ENCODE measurements around the gene PAK6. TPM values are rescaled to one million over a fixed set of nuclear protein-coding genes. Genes with fewer than 3 reads are reported as not detected.

The PAK6 gene
- total RNA-seq, 4 donors from 2014 or later: 0.33 to 0.52 (median 0.45) TPM; not detected in 1

DNA sequence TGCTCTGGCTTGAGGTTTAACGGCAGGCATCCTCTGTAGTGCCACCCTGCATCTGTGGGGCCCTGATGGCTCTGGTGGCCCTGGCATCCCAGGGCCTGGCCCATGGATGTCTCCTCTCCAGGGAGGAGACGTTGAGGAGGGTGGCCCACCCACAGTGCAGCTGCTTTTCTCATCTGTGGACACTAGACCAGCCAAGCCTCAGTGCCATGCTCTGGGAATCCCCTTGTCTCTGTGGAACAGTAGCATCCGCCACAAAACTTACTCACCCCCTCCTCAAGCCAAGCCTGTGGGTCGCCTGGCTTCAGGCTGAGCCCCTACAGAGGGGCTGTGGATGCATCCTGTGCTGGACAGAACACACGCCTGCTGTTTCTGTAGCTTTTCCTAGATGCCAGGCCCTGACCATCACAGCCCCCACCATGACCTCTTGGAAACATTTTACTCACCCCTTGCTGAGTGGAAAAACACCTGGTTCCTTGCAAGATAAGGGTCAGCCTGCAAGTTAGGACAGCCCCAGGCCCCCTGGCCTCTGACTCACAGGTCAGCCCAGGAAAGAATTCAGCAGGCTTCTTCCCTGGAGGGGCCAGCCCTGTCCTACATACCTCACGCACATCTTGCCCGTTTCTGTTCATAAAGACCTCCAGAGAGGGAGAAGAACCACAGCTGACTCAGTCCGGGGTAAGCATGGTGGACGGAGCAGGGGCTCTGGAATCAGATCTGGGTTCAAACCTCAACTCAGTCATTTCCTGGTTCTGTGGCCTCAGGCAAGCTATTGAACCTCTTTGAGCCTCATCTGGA, 19.0 kb downstream of the PAK6 start:
- no peak for DNase-seq (ENCODE audit: extremely low spot score)
- H3K4me1 ChIP-seq: peaks cover 9 to 13% (median 9%) of the 10 kb centered on the region in 4 donors
- no peaks in the 10 kb centered on the region for H3K9me3 ChIP-seq
- WGBS: 87% methylated on average over 9 of the region's 9 CpGs
- H3K36me3 ChIP-seq: no peaks in the 10 kb centered on the region
- TF ChIP-seq POLR2AphosphoS5 (IDR thresholded peaks at IDR 0.05) (no peak), EP300 (IDR thresholded peaks at IDR 0.05) (no peak), POLR2A (IDR thresholded peaks at IDR 0.05; ENCODE audit: low read depth) (no peak)
- TF ChIP-seq, protein P1, sequence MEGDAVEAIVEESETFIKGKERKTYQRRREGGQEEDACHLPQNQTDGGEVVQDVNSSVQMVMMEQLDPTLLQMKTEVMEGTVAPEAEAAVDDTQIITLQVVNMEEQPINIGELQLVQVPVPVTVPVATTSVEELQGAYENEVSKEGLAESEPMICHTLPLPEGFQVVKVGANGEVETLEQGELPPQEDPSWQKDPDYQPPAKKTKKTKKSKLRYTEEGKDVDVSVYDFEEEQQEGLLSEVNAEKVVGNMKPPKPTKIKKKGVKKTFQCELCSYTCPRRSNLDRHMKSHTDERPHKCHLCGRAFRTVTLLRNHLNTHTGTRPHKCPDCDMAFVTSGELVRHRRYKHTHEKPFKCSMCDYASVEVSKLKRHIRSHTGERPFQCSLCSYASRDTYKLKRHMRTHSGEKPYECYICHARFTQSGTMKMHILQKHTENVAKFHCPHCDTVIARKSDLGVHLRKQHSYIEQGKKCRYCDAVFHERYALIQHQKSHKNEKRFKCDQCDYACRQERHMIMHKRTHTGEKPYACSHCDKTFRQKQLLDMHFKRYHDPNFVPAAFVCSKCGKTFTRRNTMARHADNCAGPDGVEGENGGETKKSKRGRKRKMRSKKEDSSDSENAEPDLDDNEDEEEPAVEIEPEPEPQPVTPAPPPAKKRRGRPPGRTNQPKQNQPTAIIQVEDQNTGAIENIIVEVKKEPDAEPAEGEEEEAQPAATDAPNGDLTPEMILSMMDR (IDR thresholded peaks at IDR 0.05): no peak
- H3K27me3 ChIP-seq: peaks cover 0 to 21% (median under 1%) of the 10 kb centered on the region in 4 donors
- no peak overlapping the region for H3K27ac ChIP-seq (replicated peaks in 1 of 4)
- intact Hi-C loops (cut with DNase I): no loop called here
- no peak overlapping the region for H3K4me3 ChIP-seq

DNA sequence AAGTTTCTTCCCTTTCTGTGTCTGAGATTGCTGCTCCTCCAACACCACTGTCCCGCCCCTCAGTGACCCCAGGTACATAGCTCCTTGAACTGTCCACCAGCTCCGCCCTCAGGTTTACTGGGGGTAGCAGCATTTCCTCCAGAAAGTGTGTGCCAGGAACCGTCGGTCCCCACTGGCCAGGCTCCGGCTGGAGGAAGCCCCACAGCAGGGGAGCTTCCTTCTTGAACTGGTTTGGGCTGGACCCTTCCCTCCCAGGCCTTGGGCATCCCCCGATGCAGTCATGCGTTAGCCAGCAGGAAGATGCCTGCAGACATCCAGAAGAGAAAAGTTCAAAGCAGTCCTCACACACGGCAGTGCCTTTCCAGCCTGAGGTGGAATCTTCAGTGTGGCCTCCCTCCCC, 19.7 kb downstream of the PAK6 start:
- intact Hi-C loops (cut with DNase I): no loop called here
- no peak for DNase-seq (ENCODE audit: extremely low spot score)
- Histone ChIP-seq H3K27me3 (peaks cover 0 to 16% (median 0%) of the 10 kb centered on the region in 4 donors), H3K4me1 (peaks cover 2 to 13% (median 2%) of the 10 kb centered on the region in 4 donors), H3K4me3 (no peak overlapping the region), H3K36me3 (no peaks in the 10 kb centered on the region), H3K27ac (replicated peaks in 1 of 4) (no peak overlapping the region), H3K9me3 (no peaks in the 10 kb centered on the region)
- WGBS: 88% methylated on average over 5 of the region's 8 CpGs
- TF ChIP-seq EP300 (IDR thresholded peaks at IDR 0.05) (no peak), POLR2A (IDR thresholded peaks at IDR 0.05; ENCODE audit: low read depth) (no peak), POLR2AphosphoS5 (IDR thresholded peaks at IDR 0.05) (no peak)
- TF ChIP-seq, protein P1 (IDR thresholded peaks at IDR 0.05): no peak

DNA sequence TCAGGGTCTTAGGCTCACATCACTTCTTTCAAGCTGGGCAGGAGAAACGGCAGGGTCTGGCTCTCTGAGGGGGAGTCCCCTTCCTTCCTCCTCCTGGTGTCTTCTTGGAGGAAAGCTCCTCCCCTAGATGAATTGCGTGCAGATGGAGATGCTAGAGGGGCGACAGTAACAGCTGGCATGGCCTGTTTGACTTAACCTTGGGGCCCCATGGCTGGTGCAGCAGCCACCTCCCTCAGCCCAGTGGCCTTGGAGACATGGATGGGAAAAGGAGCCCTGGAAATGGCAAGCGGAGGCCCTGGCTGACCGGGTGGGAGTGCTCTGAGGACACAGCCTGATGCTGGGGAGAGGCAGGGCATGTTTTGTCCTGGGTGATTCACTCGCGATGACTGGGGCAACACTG, 20.2 kb downstream of the PAK6 start:
- H3K36me3 ChIP-seq: no peaks in the 10 kb centered on the region
- DNase-seq (ENCODE audit: extremely low spot score): no peak
- WGBS: 83% methylated on average over 5 of the region's 7 CpGs
- H3K27me3 ChIP-seq: peaks cover 0 to 12% (median 0%) of the 10 kb centered on the region in 4 donors
- H3K4me3 ChIP-seq: no peak overlapping the region
- peaks cover 0 to 13% (median 0%) of the 10 kb centered on the region in 4 donors for H3K4me1 ChIP-seq
- TF ChIP-seq, protein P1 (IDR thresholded peaks at IDR 0.05): no peak
- TF ChIP-seq POLR2AphosphoS5 (IDR thresholded peaks at IDR 0.05) (no peak), EP300 (IDR thresholded peaks at IDR 0.05) (no peak), POLR2A (IDR thresholded peaks at IDR 0.05; ENCODE audit: low read depth) (no peak)
- intact Hi-C loops (cut with DNase I): no loop called here
- H3K9me3 ChIP-seq: no peaks in the 10 kb centered on the region
- no peak overlapping the region for H3K27ac ChIP-seq (replicated peaks in 1 of 4)

DNA sequence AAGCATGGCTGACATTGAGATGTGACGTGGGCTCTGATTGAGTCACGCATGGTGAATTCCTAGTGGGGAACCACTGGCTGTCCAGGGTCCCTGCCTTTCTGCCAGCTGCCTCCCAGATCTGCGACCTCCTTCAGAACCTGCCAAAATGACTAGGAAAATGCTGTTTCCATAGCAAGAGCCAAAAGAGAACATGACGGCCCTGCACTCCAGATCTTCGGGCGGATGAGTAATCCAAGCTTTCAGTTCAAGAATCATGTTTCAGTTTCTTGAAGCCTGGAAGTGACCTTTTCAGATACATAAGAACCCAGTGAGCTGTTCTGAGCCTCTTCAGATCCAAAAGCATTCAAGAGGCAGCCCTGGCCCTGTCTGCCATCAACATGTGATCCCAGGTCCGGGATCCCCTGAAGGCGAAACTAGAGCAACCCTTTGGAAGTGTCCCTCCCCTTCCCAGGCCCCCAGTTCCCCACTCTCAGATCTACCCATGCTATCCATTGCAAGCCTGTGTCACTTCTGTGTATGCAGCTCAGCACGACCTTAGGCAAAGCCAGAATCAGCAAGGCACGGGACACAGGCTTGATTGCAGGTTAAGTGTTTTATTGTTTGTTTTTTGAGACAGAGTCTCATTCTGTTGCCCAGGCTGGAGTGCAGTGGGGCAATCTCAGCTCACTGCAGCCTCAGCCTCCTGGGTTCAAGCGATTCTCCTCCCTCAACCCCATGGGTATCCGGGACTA, 24.3 kb downstream of the PAK6 start:
- intact Hi-C loops (cut with DNase I): no loop called here
- Histone ChIP-seq H3K27ac (replicated peaks in 1 of 4) (peak overlapping the region in 1 of 4 donors; percentile 66), H3K4me1 (peaks cover 0 to 30% (median 0%) of the 10 kb centered on the region in 4 donors), H3K9me3 (no peaks in the 10 kb centered on the region), H3K36me3 (no peaks in the 10 kb centered on the region), H3K27me3 (peaks cover 0 to 9% (median 0%) of the 10 kb centered on the region in 4 donors), H3K4me3 (no peak overlapping the region)
- TF ChIP-seq, protein P1 (IDR thresholded peaks at IDR 0.05): no peak
- TF ChIP-seq POLR2A (IDR thresholded peaks at IDR 0.05; ENCODE audit: low read depth) (no peak), EP300 (IDR thresholded peaks at IDR 0.05) (no peak), POLR2AphosphoS5 (IDR thresholded peaks at IDR 0.05) (peak in 1 of 2 donors; percentile 61)
- 38% methylated on average over 12 of the region's 12 CpGs for WGBS
- no peak for DNase-seq (ENCODE audit: extremely low spot score)
